GM12874 (cell line): ENCODE data around the gene SEZ6L.

ENCODE experiments used
- CTCF ChIP-seq: IDR thresholded peaks from 2 replicates; pipeline ENCODE4 v1.5.1; 2011; ENCODE audit warnings: low read depth, mild to moderate bottlenecking, control low read depth, low read length, moderate library complexity; ENCODE audit not compliant: insufficient read depth

SEZ6L gene

GRCh38 chr22:26267856-26268255 is 98.6 kb downstream of the SEZ6L start:
- TF ChIP-seq CTCF: no peak

- TF ChIP-seq CTCF: no peak
Observed at GRCh38 chr22:26269572-26269971, 100.3 kb downstream of the SEZ6L start.

- no peak for TF ChIP-seq CTCF
Observed at GRCh38 chr22:26271427-26271826, 102.2 kb downstream of the SEZ6L start.

GRCh38 chr22:26273011-26273675 is 103.9 kb downstream of the SEZ6L start:
- no peak for TF ChIP-seq CTCF

- no peak for TF ChIP-seq CTCF
Observed at GRCh38 chr22:26276529-26277160, 107.4 kb downstream of the SEZ6L start.

- no peak for TF ChIP-seq CTCF
Observed at GRCh38 chr22:26281941-26282340, 112.7 kb downstream of the SEZ6L start.

- no peak for TF ChIP-seq CTCF
Observed at GRCh38 chr22:26283330-26283729, 114.1 kb downstream of the SEZ6L start.
